ENCODE results near the gene GYG1. TPM values are rescaled to one million over a fixed set of nuclear protein-coding genes. Genes with fewer than 3 reads are reported as not detected.

The GYG1 gene
- total and polyA plus RNA-seq, 3 donors from 2014 or later: 128 to 303 (median 138) TPM

GRCh38 chr3:149044339-149045083, 53.2 kb downstream of the GYG1 start:
- H3K27ac ChIP-seq: no peak overlapping the region
- intact Hi-C loops (cut with DNase I; ENCODE audit: low total_unique reads): no loop called here
- H3K9me3 ChIP-seq: no peaks in the 10 kb centered on the region
- TF ChIP-seq POLR2A (IDR thresholded peaks at IDR 0.05): no peak
- no peak for TF ChIP-seq CTCF (IDR thresholded peaks at IDR 0.05)
- no peak for DNase-seq
- 85 to 88% methylated on average over 5 of the region's 5 CpGs for WGBS, 2 donors
- no peaks in the 10 kb centered on the region for H3K27me3 ChIP-seq
- H3K4me3 ChIP-seq: no peak overlapping the region
- H3K36me3 ChIP-seq (ENCODE audit: low read depth, missing control alignments): no peaks in the 10 kb centered on the region
- H3K4me1 ChIP-seq: no peaks in the 10 kb centered on the region

GRCh38 chr3:149055575-149055974, 64.2 kb downstream of the GYG1 start:
- Histone ChIP-seq H3K27ac (no peak overlapping the region), H3K4me3 (no peak overlapping the region), H3K4me1 (no peaks in the 10 kb centered on the region), H3K9me3 (no peaks in the 10 kb centered on the region), H3K27me3 (no peaks in the 10 kb centered on the region), H3K36me3 (ENCODE audit: low read depth, missing control alignments) (no peaks in the 10 kb centered on the region)
- 83 to 88% methylated on average over 3 of the region's 3 CpGs for WGBS, 2 donors
- TF ChIP-seq POLR2A (IDR thresholded peaks at IDR 0.05) (no peak), CTCF (IDR thresholded peaks at IDR 0.05) (no peak)
- intact Hi-C loops (cut with DNase I; ENCODE audit: low total_unique reads): no loop called here
- DNase-seq: no peak

- Histone ChIP-seq H3K36me3 (ENCODE audit: low read depth, missing control alignments) (no peaks in the 10 kb centered on the region), H3K27me3 (no peaks in the 10 kb centered on the region), H3K4me3 (no peak overlapping the region), H3K4me1 (no peaks in the 10 kb centered on the region), H3K9me3 (no peaks in the 10 kb centered on the region), H3K27ac (no peak overlapping the region)
- 100% methylated on average over 1 of the region's 1 CpG for WGBS, 2 donors
- intact Hi-C loops (cut with DNase I; ENCODE audit: low total_unique reads): no loop called here
- no peak for DNase-seq
- no peak for TF ChIP-seq CTCF (IDR thresholded peaks at IDR 0.05)
- TF ChIP-seq POLR2A (IDR thresholded peaks at IDR 0.05): no peak
Observed at GRCh38 chr3:149058198-149058597, 66.9 kb downstream of the GYG1 start.

- no peaks in the 10 kb centered on the region for H3K36me3 ChIP-seq (ENCODE audit: low read depth, missing control alignments)
Observed at GRCh38 chr3:149058602-149059001, 67.3 kb downstream of the GYG1 start.

More at GRCh38 chr3:149058602-149059001, 67.3 kb downstream of the GYG1 start:
- H3K9me3 ChIP-seq: no peaks in the 10 kb centered on the region
- no peaks in the 10 kb centered on the region for H3K27me3 ChIP-seq
- no peak overlapping the region for H3K4me3 ChIP-seq
- no peak for TF ChIP-seq POLR2A (IDR thresholded peaks at IDR 0.05)
- TF ChIP-seq CTCF (IDR thresholded peaks at IDR 0.05): no peak
- H3K27ac ChIP-seq: no peak overlapping the region
- intact Hi-C loops (cut with DNase I; ENCODE audit: low total_unique reads): no loop called here
- no peak for DNase-seq
- 87 to 93% methylated on average over 1 of the region's 1 CpG for WGBS, 2 donors
- no peaks in the 10 kb centered on the region for H3K4me1 ChIP-seq
